ENCODE data around the gene MXD3. TPM values are rescaled to one million over a fixed set of nuclear protein-coding genes. Genes with fewer than 3 reads are reported as not detected.

The MXD3 gene
- polyA plus RNA-seq, 3 donors = 21.5 to 61.9 (median 25.5) TPM

DNA sequence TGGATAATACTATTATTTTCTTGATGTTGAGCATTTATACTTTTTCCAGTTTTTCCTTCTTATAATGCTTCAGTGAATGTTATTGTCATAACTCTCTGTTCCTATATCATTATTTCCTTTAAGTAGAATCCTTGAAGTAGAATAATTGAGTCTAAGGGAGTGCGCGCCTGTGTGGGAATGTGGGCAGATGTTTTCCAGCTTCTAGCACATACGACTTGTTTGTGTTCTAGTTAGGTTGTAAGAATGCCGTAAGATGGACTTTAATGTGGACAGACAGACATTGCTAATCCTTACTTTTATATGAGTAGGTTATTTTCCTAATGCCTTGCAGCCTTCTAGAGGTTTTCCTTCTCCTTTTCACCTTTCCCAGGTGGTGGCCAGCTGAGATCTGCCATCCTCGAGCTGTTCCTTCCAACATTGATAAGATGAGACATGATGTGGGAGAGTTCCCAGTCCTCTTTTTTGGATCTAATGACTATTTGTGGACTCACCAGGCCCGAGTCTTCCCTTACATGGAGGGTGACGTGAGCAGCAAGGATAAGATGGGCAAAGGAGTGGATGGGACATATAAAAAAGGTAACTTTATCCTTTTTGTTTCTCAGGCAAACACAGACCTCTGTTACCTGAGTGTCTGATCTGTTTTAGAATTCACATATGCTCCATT, 42.3 kb downstream of the MXD3 start:
- H3K4me1 ChIP-seq (ENCODE audit: control insufficient read depth in 1 of 2, insufficient read depth in 2 of 2, low read length in 2 of 2) = no peaks in the 10 kb centered on the region
- intact Hi-C loops (cut with micrococcal nuclease) = no loop called here
- peak overlapping the region in 1 of 7 donors; percentile 39 for H3K27ac Mint-ChIP-seq

DNA sequence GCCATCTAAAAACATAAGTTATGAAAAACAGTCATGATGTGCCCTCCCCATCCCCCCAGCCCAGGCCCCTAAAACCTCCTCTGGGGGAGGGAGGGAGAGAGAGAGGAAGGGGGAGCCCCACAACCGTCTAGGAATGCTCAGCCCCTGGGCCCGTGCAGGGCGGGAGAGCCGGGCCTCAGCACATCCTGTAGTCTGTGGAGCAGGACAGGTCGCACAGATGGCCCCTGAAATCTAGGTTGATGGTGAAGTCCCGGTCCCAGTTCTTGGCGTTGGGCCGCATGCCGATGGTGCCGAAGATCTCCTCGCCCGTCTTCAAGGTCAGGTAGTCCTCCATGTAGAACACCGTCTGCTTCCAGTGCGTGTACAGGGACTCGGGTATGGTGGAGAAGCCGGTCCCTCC, 46.3 kb downstream of the MXD3 start:
- H3K4me3 Mint-ChIP-seq = no peak overlapping the region
- H3K27me3 ChIP-seq (ENCODE audit: control insufficient read depth in 2 of 2, insufficient read depth in 2 of 2, low read length in 2 of 2) = no peaks in the 10 kb centered on the region
- no peaks in the 10 kb centered on the region for H3K4me1 Mint-ChIP-seq
- intact Hi-C loops (cut with micrococcal nuclease) = no loop called here
- H3K4me1 ChIP-seq (ENCODE audit: control insufficient read depth in 1 of 2, insufficient read depth in 2 of 2, low read length in 2 of 2) = no peaks in the 10 kb centered on the region
- peaks cover 0 to 1% (median 0%) of the 10 kb centered on the region in 3 donors for H3K27me3 Mint-ChIP-seq (ENCODE audit: low read depth in 3 of 3)
- H3K36me3 Mint-ChIP-seq = peaks cover 77 to 88% of the 10 kb centered on the region in 2 donors
- H4K20me1 ChIP-seq (ENCODE audit: insufficient read depth, low read length) = peaks cover 7% of the 10 kb centered on the region
- no peak overlapping the region for H3K9ac ChIP-seq (ENCODE audit: insufficient read depth, low read length, poor library complexity, severe bottlenecking)
- no peak overlapping the region for H3K27ac ChIP-seq (ENCODE audit: low read depth in 1 of 2, low read length in 2 of 2)
- H3K4me3 ChIP-seq (replicated peaks in 1 of 3; ENCODE audit: low read depth in 2 of 3, low read length in 3 of 3) = no peak overlapping the region
- H3K4me2 ChIP-seq (replicated peaks; ENCODE audit: extremely low read depth, low read length, poor library complexity, severe bottlenecking) = no peak overlapping the region
- no peaks in the 10 kb centered on the region for H3K9me3 Mint-ChIP-seq
- H3K36me3 ChIP-seq (replicated peaks in 1 of 2; ENCODE audit: control insufficient read depth in 1 of 2, insufficient read depth in 2 of 2, low read length in 2 of 2) = peaks cover 86 to 99% of the 10 kb centered on the region in 2 donors
- DNase-seq = no peak
- H3K27ac Mint-ChIP-seq = peak overlapping the region in 1 of 7 donors; percentile 21
- TF ChIP-seq, protein P1, sequence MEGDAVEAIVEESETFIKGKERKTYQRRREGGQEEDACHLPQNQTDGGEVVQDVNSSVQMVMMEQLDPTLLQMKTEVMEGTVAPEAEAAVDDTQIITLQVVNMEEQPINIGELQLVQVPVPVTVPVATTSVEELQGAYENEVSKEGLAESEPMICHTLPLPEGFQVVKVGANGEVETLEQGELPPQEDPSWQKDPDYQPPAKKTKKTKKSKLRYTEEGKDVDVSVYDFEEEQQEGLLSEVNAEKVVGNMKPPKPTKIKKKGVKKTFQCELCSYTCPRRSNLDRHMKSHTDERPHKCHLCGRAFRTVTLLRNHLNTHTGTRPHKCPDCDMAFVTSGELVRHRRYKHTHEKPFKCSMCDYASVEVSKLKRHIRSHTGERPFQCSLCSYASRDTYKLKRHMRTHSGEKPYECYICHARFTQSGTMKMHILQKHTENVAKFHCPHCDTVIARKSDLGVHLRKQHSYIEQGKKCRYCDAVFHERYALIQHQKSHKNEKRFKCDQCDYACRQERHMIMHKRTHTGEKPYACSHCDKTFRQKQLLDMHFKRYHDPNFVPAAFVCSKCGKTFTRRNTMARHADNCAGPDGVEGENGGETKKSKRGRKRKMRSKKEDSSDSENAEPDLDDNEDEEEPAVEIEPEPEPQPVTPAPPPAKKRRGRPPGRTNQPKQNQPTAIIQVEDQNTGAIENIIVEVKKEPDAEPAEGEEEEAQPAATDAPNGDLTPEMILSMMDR (IDR thresholded peaks at IDR 0.05) = no peak
- no peak overlapping the region for H2AFZ ChIP-seq (ENCODE audit: insufficient read depth, low read depth, low read length, poor library complexity, severe bottlenecking)
- no peaks in the 10 kb centered on the region for H3K79me2 ChIP-seq (ENCODE audit: insufficient read depth, low read length)
- WGBS (ENCODE audit: insufficient coverage) = 95% methylated on average over 13 of the region's 16 CpGs
- no peaks in the 10 kb centered on the region for H3K9me3 ChIP-seq (replicated peaks in 1 of 2; ENCODE audit: control insufficient read depth in 1 of 2, insufficient read depth in 1 of 2, low read length in 2 of 2)

More for the DNA sequence above, 42.3 kb downstream of the MXD3 start:
- Histone ChIP-seq H3K27ac (ENCODE audit: low read depth in 1 of 2, low read length in 2 of 2) (no peak overlapping the region), H3K4me2 (replicated peaks; ENCODE audit: extremely low read depth, low read length, poor library complexity, severe bottlenecking) (no peak overlapping the region), H4K20me1 (ENCODE audit: insufficient read depth, low read length) (peaks cover 10% of the 10 kb centered on the region), H3K27me3 (ENCODE audit: control insufficient read depth in 2 of 2, insufficient read depth in 2 of 2, low read length in 2 of 2) (no peaks in the 10 kb centered on the region), H3K9me3 (replicated peaks in 1 of 2; ENCODE audit: control insufficient read depth in 1 of 2, insufficient read depth in 1 of 2, low read length in 2 of 2) (no peaks in the 10 kb centered on the region), H2AFZ (ENCODE audit: insufficient read depth, low read depth, low read length, poor library complexity, severe bottlenecking) (no peak overlapping the region), H3K4me3 (replicated peaks in 1 of 3; ENCODE audit: low read depth in 2 of 3, low read length in 3 of 3) (no peak overlapping the region), H3K9ac (ENCODE audit: insufficient read depth, low read length, poor library complexity, severe bottlenecking) (no peak overlapping the region), H3K79me2 (ENCODE audit: insufficient read depth, low read length) (no peaks in the 10 kb centered on the region), H3K36me3 (replicated peaks in 1 of 2; ENCODE audit: control insufficient read depth in 1 of 2, insufficient read depth in 2 of 2, low read length in 2 of 2) (peaks cover 82 to 100% of the 10 kb centered on the region in 2 donors)
- Mint-ChIP-seq H3K27me3 (ENCODE audit: low read depth in 3 of 3) (peaks cover 0 to 2% (median 1%) of the 10 kb centered on the region in 3 donors), H3K36me3 (peaks cover 84 to 95% of the 10 kb centered on the region in 2 donors), H3K9me3 (no peaks in the 10 kb centered on the region), H3K4me3 (no peak overlapping the region), H3K4me1 (no peaks in the 10 kb centered on the region)
- WGBS (ENCODE audit: insufficient coverage) = no CpG with 5 or more reads among the region's 7 CpGs
- TF ChIP-seq, protein P1 (IDR thresholded peaks at IDR 0.05) = no peak
- DNase-seq = no peak

Measured in CD14-positive monocyte (primary cell).